CD1c-positive myeloid dendritic cell (primary cell): ENCODE measurements around the gene APOC3.

Experiments
- DNase-seq: peaks from one replicate; pipeline ENCODE4 v3.0.0-alpha.2; 2016; ENCODE audit errors: extremely low spot score

Gene APOC3

GRCh38 chr11:116804001-116804400 lies 25.7 kb upstream of the APOC3 start:
- DNase-seq: no peak

- DNase-seq: no peak
Measured at GRCh38 chr11:116807601-116808261, 22.0 kb upstream of the APOC3 start.

- no peak for DNase-seq
Measured at GRCh38 chr11:116808262-116809175, 21.2 kb upstream of the APOC3 start.

GRCh38 chr11:116811194-116811593 lies 18.5 kb upstream of the APOC3 start:
- no peak for DNase-seq

- DNase-seq: no peak
Measured at GRCh38 chr11:116812109-116812508, 17.6 kb upstream of the APOC3 start.

GRCh38 chr11:116813170-116813569 lies 16.5 kb upstream of the APOC3 start:
- DNase-seq: no peak

- DNase-seq: no peak
Measured at GRCh38 chr11:116813781-116814471, 15.8 kb upstream of the APOC3 start.

- no peak for DNase-seq
Measured at GRCh38 chr11:116814502-116814901, 15.2 kb upstream of the APOC3 start.

- no peak for DNase-seq
Measured at GRCh38 chr11:116819049-116819448, 10.7 kb upstream of the APOC3 start.

- no peak for DNase-seq
Measured at GRCh38 chr11:116821050-116821918, 8.4 kb upstream of the APOC3 start.

- DNase-seq: no peak
Measured at GRCh38 chr11:116822575-116822974, 7.1 kb upstream of the APOC3 start.

GRCh38 chr11:116823031-116823843 lies 6.5 kb upstream of the APOC3 start, which contains the start of gene APOA4:
Gene APOA4, minus strand, starts transcription at chr11:116823304. Its CDS starts 113 bp downstream, at chr11:116823191.
- DNase-seq: no peak

GRCh38 chr11:116825434-116825833 lies 4.3 kb upstream of the APOC3 start:
- no peak for DNase-seq

GRCh38 chr11:116825854-116826750 lies 3.6 kb upstream of the APOC3 start:
- DNase-seq: no peak

- no peak for DNase-seq
Measured at GRCh38 chr11:116826751-116827431, 2.8 kb upstream of the APOC3 start.

- DNase-seq: no peak
Measured at GRCh38 chr11:116827461-116827860, 2.2 kb upstream of the APOC3 start.

GRCh38 chr11:116828632-116829524 lies 829 bp upstream of the APOC3 start:
- no peak for DNase-seq
